HCT116 (cell line): ENCODE measurements around the gene OR8K1. TPM values are rescaled to one million over a fixed set of nuclear protein-coding genes. Genes with fewer than 3 reads are reported as not detected.

ENCODE experiments used
- ATAC-seq: fragments of 200-7000 bp; cut with Tn5 transposase; 2 replicates; pipeline ENCODE4 v1.9.1; 2020; ENCODE audit warnings: mild to moderate bottlenecking, moderate library complexity
- Bru-seq: library from RNA; stranded (reverse); fragments of 400-500 nt; gene quantifications from one replicate; lab custom pipeline; 2021; lab: Mats Ljungman, UMichigan
- BruChase-seq, 2 experiments: library from RNA; stranded (reverse); fragments of 400-500 nt; gene quantifications; one replicate each; lab custom pipeline; 2021; lab: Mats Ljungman, UMichigan
- BruUV-seq: library from RNA; stranded (reverse); fragments of 400-500 nt; replicated peaks from 2 replicates; lab custom pipeline; 2021; lab: Mats Ljungman, UMichigan
- CTCF ChIA-PET: fragments of 300-600 bp; sonication (Branson Sonifier 250); formaldehyde crosslinking; loops from one replicate; lab custom pipeline; 2021; ENCODE audit warnings: antibody characterized with exemption; lab: Charles Lee
- POLR2A ChIA-PET: fragments of 300-600, 350-600 bp; sonication (Branson Sonifier 250); formaldehyde crosslinking; loops from one replicate; lab custom pipeline; 2021; ENCODE audit warnings: antibody characterized with exemption; lab: Charles Lee
- RAD21 ChIA-PET, 2 experiments: fragments of 300-600 bp; sonication (Branson Sonifier 250); formaldehyde crosslinking; loops; one replicate each; lab custom pipeline; 2023; ENCODE audit warnings: low total read pairs in 2 of 2; ENCODE audit not compliant: uncharacterized antibody in 2 of 2, unreplicated experiment in 2 of 2, low non-redundant PET in 1 of 2; lab: Charles Lee
- DNase-seq: peaks from one replicate; pipeline ENCODE4 v3.0.0-alpha.2; 2010; ENCODE audit warnings: low read depth, low spot score
- H2AFZ ChIP-seq: fragments of 200-600 bp; shearing (Covaris generic), sonication (generic); 2 replicates; pipeline ENCODE4 v1.6.1; 2017; ENCODE audit warnings: low read depth, mixed run types, mixed read lengths, antibody characterized with exemption, low read length; ENCODE audit not compliant: poor library complexity, severe bottlenecking
- H3K27ac ChIP-seq: 2 replicates; pipeline ENCODE4 v1.5.1; 2012; ENCODE audit warnings: low read depth, low read length
- H3K27me3 ChIP-seq: fragments of 200-600 bp; sonication (generic); 2 replicates; pipeline ENCODE4 v1.6.1; 2016; ENCODE audit warnings: mixed run types, low read length, mixed read lengths; ENCODE audit not compliant: insufficient read depth
- H3K36me3 ChIP-seq, 2 experiments: fragments of 200-500 bp in 1 of 2; fragments of 200-600 bp in 1 of 2; sonication (Bioruptor generic) in 1 of 2; sonication (generic) in 1 of 2; 2 replicates each; pipeline versions ENCODE4 v1.5.1 to v1.6.1; 2014 to 2016; ENCODE audit warnings: low read length in 2 of 2, inconsistent platforms in 1 of 2, mixed read lengths in 1 of 2, mixed run types in 1 of 2; ENCODE audit not compliant: insufficient read depth in 2 of 2, control insufficient read depth in 1 of 2
- H3K4me1 ChIP-seq, 2 experiments: fragments of 200-600 bp in 1 of 2; sonication (generic) in 1 of 2; 2 replicates each; pipeline versions ENCODE4 v1.5.1 to v1.6.1; 2012 to 2017; ENCODE audit warnings: low read length in 2 of 2, inconsistent platforms in 1 of 2, mild to moderate bottlenecking in 1 of 2, mixed read lengths in 1 of 2, mixed run types in 1 of 2, moderate library complexity in 1 of 2; ENCODE audit not compliant: insufficient read depth in 2 of 2, control insufficient read depth in 1 of 2
- H3K4me2 ChIP-seq: fragments of 200-600 bp; sonication (generic); 2 replicates; pipeline ENCODE4 v1.6.1; 2017; ENCODE audit warnings: mixed run types, low read length, mixed read lengths
- H3K4me3 ChIP-seq, 2 experiments: fragments of 200-600 bp in 1 of 2; sonication (generic) in 1 of 2; replicated peaks in 1 of 2; 2 replicates each; pipeline ENCODE4 v1.5.1; 2011 to 2016; ENCODE audit warnings: low read length in 2 of 2, control low read depth in 1 of 2, low read depth in 1 of 2, mild to moderate bottlenecking in 1 of 2, mixed read lengths in 1 of 2, mixed run types in 1 of 2
- H3K79me2 ChIP-seq: fragments of 200-600 bp; sonication (generic); 2 replicates; pipeline ENCODE4 v1.6.1; 2017; ENCODE audit warnings: mild to moderate bottlenecking, mixed run types, low read length, moderate library complexity, mixed read lengths; ENCODE audit not compliant: insufficient read depth
- H3K9ac ChIP-seq: fragments of 200-600 bp; sonication (generic); 2 replicates; pipeline ENCODE4 v1.6.1; 2016; ENCODE audit warnings: low read length, mixed read lengths
- H3K9me2 ChIP-seq: fragments of 200-600 bp; sonication (generic), shearing (Covaris generic); 2 replicates; pipeline ENCODE4 v1.6.1; 2017; ENCODE audit warnings: mixed run types, mild to moderate bottlenecking, moderate library complexity; ENCODE audit not compliant: insufficient read depth
- H3K9me3 ChIP-seq, 2 experiments: fragments of 200-500 bp in 1 of 2; fragments of 200-600 bp in 1 of 2; sonication (Bioruptor generic) in 1 of 2; sonication (generic) in 1 of 2; 2 replicates each; pipeline ENCODE4 v1.6.1; 2014 to 2017; ENCODE audit warnings: low read length in 2 of 2, mixed read lengths in 2 of 2, inconsistent platforms in 1 of 2, low read depth in 1 of 2, mild to moderate bottlenecking in 1 of 2, mixed run types in 1 of 2, moderate library complexity in 1 of 2; ENCODE audit not compliant: control insufficient read depth in 1 of 2, insufficient read depth in 1 of 2
- H4K20me1 ChIP-seq: fragments of 200-600 bp; sonication (generic), shearing (Covaris generic); 2 replicates; pipeline ENCODE4 v1.6.1; 2017; ENCODE audit warnings: mixed run types, mild to moderate bottlenecking, moderate library complexity; ENCODE audit not compliant: insufficient read depth
- ATF3 ChIP-seq: IDR thresholded peaks from 2 replicates; pipeline ENCODE4 v1.6.1; 2012
- CBX3 ChIP-seq: IDR thresholded peaks from 2 replicates; pipeline ENCODE4 v1.6.1; 2012; ENCODE audit warnings: low read depth
- EGR1 ChIP-seq: IDR thresholded peaks from 2 replicates; pipeline ENCODE4 v1.6.1; 2012; ENCODE audit warnings: low read depth
- EZH2 ChIP-seq: fragments of 200-600 bp; sonication (generic); IDR thresholded peaks from 2 replicates; pipeline ENCODE4 v1.6.1; 2017; ENCODE audit warnings: antibody characterized with exemption, mixed run types
- EZH2phosphoT487 ChIP-seq: fragments of 200-600 bp; IDR thresholded peaks from 2 replicates; pipeline ENCODE4 v1.6.1; 2018; ENCODE audit warnings: antibody characterized with exemption, borderline replicate concordance
- FOSL1 ChIP-seq: IDR thresholded peaks from 2 replicates; pipeline ENCODE4 v1.6.1; 2012; ENCODE audit warnings: low read depth
- MAX ChIP-seq: IDR thresholded peaks from 2 replicates; pipeline ENCODE4 v1.6.1; 2012
- RAD21 ChIP-seq: IDR thresholded peaks from 2 replicates; pipeline ENCODE4 v1.6.1; 2012; ENCODE audit warnings: low read depth, mild to moderate bottlenecking
- SIN3A ChIP-seq: IDR thresholded peaks from 2 replicates; pipeline ENCODE4 v1.6.1; 2012; ENCODE audit warnings: low read depth
- ZBTB33 ChIP-seq: IDR thresholded peaks from 2 replicates; pipeline ENCODE4 v1.6.1; 2011; ENCODE audit warnings: mild to moderate bottlenecking, low read length, moderate library complexity; ENCODE audit not compliant: insufficient replicate concordance; ENCODE audit errors: extremely low read depth
- ZFX ChIP-seq: fragments of 450-650 bp; IDR thresholded peaks from 2 replicates; pipeline ENCODE4 v1.6.1; 2017
- ZNF274 ChIP-seq: fragments of 200-500 bp; sonication (Bioruptor generic); IDR thresholded peaks from 2 replicates; pipeline ENCODE4 v1.6.1; 2014; ENCODE audit warnings: mild to moderate bottlenecking, low read depth, low read length, inconsistent platforms
- intact Hi-C: fragments of 100-400 bp; cut with micrococcal nuclease; formaldehyde crosslinking; loops from 2 replicates; pipeline ENCODE4 v1.10.0; 2022
- long read RNA-seq: library from polyadenylated mRNA; unstranded; transcript quantifications from one replicate; pipeline ENCODE4 v2.0.0, GENCODE V29; 2021; ENCODE audit not compliant: unreplicated experiment
- polyA plus RNA-seq: library from polyadenylated mRNA; unstranded; fragments of >200 nt; gene quantifications from 2 replicates; pipeline ENCODE4 v1.2.1, GENCODE V29; 2012; ENCODE audit warnings: missing spikeins
- total RNA-seq: library from RNA; stranded (reverse); gene quantifications from one replicate; pipeline ENCODE4 v1.2.1, GENCODE V29; 2021; ENCODE audit not compliant: unreplicated experiment

Gene OR8K1
- total RNA-seq (not detected), Bru-seq, nascent RNA (not detected), BruChase-seq, experiment 1, labeled RNA remaining after a 6-hour chase (not detected), BruChase-seq, experiment 2, labeled RNA remaining after a 2-hour chase (not detected)
- polyA plus RNA-seq, result not detected in 2 replicates
- long read RNA-seq, result 0 reads

- Histone ChIP-seq H3K27me3 (no peaks in the 10 kb centered on the region), H4K20me1 (no peaks in the 10 kb centered on the region), H3K4me2 (no peak within 1 kb of the TSS), H3K9ac (no peak within 1 kb of the TSS), H3K79me2 (no peaks in the 10 kb centered on the region), H3K36me3 (no peaks in the 10 kb centered on the region), H3K9me2 (no peaks in the 10 kb centered on the region), H3K4me3 (no peak within 1 kb of the TSS), H3K9me3 (peaks cover 15 to 23% of the 10 kb centered on the region in 2 experiments; a peak in 2 of 4 replicates), H3K27ac (no peak within 1 kb of the TSS)
- intact Hi-C loops, result no loop called here
- ATAC-seq (no peak), DNase-seq (no peak)
- RAD21 ChIA-PET, result no interaction called here
- BruUV-seq, result no TSS peak
- TF ChIP-seq SIN3A (no peak), ZNF274 (no peak), EZH2phosphoT487 (no peak), FOSL1 (no peak), EGR1 (no peak), RAD21 (no peak), EZH2 (no peak), ATF3 (no peak), MAX (no peak), ZBTB33 (no peak), ZFX (no peak), CBX3 (no peak)
- TF ChIP-seq, all 23 proteins: peak for 0
- Histone ChIP-seq H3K4me1 (no peaks in the 10 kb centered on the region), H2AFZ (no peak within 1 kb of the TSS)
- ChIA-PET POLR2A (no interaction called here), CTCF (no interaction called here)
These were observed at the start of gene OR8K1 for GRCh38 chr11:56345739-56346138. OR8K1 (plus strand) TSS chr11:56346039; CDS start chr11:56346039, 0 bp downstream.
